K562 (cell line): ENCODE measurements around the gene PSG2.
"Not testable (repeated sequence)": the region's sequence is repeated elsewhere in the genome, so short reads cannot be mapped to it uniquely, and the experiment has no call there.

Source experiments
- CTCF ChIP-seq, 3 experiments: IDR thresholded peaks in 2 of 3; conservative IDR thresholded peaks in 1 of 3; 2 replicates each; pipeline ENCODE4 v1.5.1; 2011 to 2012; ENCODE audit warnings: low read length in 3 of 3, mild to moderate bottlenecking in 3 of 3, control low read depth in 2 of 3, improper control_type of control experiment in 1 of 3, inconsistent platforms in 1 of 3, low read depth in 1 of 3, mixed read lengths in 1 of 3, moderate library complexity in 1 of 3; ENCODE audit not compliant: insufficient read depth in 2 of 3
- EZH2 ChIP-seq: IDR thresholded peaks from 2 replicates; pipeline ENCODE4 v1.6.1; 2012; ENCODE audit warnings: low read depth, mild to moderate bottlenecking, inconsistent platforms, low read length, borderline replicate concordance
- GMEB1 ChIP-seq: fragments of 250-450 bp; sonication (Bioruptor Pico); IDR thresholded peaks from 2 replicates; pipeline ENCODE4 v1.4.0; 2020; ENCODE audit warnings: mild to moderate bottlenecking
- KAT2B ChIP-seq: IDR thresholded peaks from one replicate; pipeline ENCODE4 v1.6.1; 2012; ENCODE audit warnings: low read depth, mild to moderate bottlenecking, control low read depth, inconsistent platforms, low read length, moderate library complexity
- NFE2L1 ChIP-seq: fragments of 450-650 bp; IDR thresholded peaks from 2 replicates; pipeline ENCODE4 v1.6.1; 2016; ENCODE audit warnings: missing genetic modification characterization, low read depth, mild to moderate bottlenecking, missing compliant biosample characterization, moderate library complexity, borderline replicate concordance
- POLR2A ChIP-seq: fragments of 450-650 bp; conservative IDR thresholded peaks from 2 replicates; pipeline ENCODE4 v1.6.1; 2016
- RBBP5 ChIP-seq: fragments of 200-600 bp; sonication (generic); IDR thresholded peaks from 2 replicates; pipeline ENCODE4 v1.6.1; 2012; ENCODE audit warnings: borderline replicate concordance, mild to moderate bottlenecking, low read length, control low read depth, inconsistent platforms; ENCODE audit not compliant: insufficient read depth, poor library complexity, severe bottlenecking
- SIN3A ChIP-seq, 2 experiments: fragments of 150-350 bp in 1 of 2; IDR thresholded peaks; 2 replicates each; pipeline ENCODE4 v1.6.1; 2011 to 2016; ENCODE audit warnings: borderline replicate concordance in 2 of 2, low read depth in 2 of 2, low read length in 2 of 2, mild to moderate bottlenecking in 2 of 2, moderate library complexity in 2 of 2; ENCODE audit not compliant: control insufficient read depth in 1 of 2
- ZNF586 ChIP-seq: fragments of 450-650 bp; formaldehyde crosslinking; conservative IDR thresholded peaks from 2 replicates; pipeline ENCODE4 v1.4.0; 2020; ENCODE audit warnings: mild to moderate bottlenecking, moderate library complexity
- ZNF655 ChIP-seq: fragments of 250-450 bp; sonication (Bioruptor Pico); IDR thresholded peaks from 2 replicates; pipeline ENCODE4 v1.5.0; 2021
- ZNF668 ChIP-seq: fragments of 250-450 bp; sonication (Bioruptor Pico); IDR thresholded peaks from 2 replicates; pipeline ENCODE4 v1.8.0; 2022; ENCODE audit warnings: mild to moderate bottlenecking, inconsistent platforms
- TF ChIP-seq, protein P1 (sequence below): fragments of 250-450 bp; sonication (Bioruptor Pico); IDR thresholded peaks from 2 replicates; pipeline ENCODE4 v1.5.0; 2021; ENCODE audit warnings: mild to moderate bottlenecking, borderline replicate concordance
- TF ChIP-seq, protein P2 (sequence below): fragments of 450-650 bp; IDR thresholded peaks from 2 replicates; pipeline ENCODE4 v1.7.0; 2016; ENCODE audit warnings: borderline replicate concordance

DNA sequence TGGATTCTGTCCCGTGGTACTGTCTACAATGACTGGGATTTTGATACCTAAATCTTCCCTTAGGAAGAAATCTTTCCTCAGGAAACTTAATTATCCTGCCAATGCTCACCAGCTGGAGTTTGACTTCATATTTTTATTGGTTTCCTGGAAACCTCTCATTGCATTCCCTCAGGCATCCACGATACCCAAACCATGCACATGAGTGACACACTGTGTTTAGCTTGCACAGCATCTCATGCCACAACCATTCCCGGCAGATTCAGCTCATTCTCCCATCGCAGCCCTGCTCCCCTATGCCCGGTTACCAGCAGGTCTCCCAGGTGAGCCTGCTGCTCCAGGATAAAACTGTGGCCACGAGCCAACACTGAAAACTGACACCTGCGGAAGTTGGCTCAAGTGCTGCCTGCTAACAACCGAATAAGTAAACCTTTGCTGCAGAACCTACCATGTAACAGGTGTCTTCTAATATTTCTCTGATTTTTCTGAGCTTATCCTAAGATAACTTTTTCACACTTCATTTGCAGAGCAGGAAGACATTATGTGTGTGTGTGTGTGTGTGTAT, 48.9 kb upstream of the PSG2 start:
- TF ChIP-seq CTCF (IDR thresholded peaks at IDR 0.05 in 2 of 3, conservative IDR thresholded peaks at IDR 0.05 in 1 of 3; ENCODE audit: insufficient read depth in 2 of 3, low read depth in 1 of 3, low read length in 3 of 3); EZH2; SIN3A (IDR thresholded peaks at IDR 0.05; ENCODE audit: borderline replicate concordance in 2 of 2, control insufficient read depth in 1 of 2, low read depth in 2 of 2, low read length in 2 of 2); RBBP5; GMEB1 (CRISPR knock-in tag); ZNF655 (CRISPR knock-in tag); ZNF668 (CRISPR knock-in tag); NFE2L1 (tag); POLR2A; ZNF586 (CRISPR knock-in tag); KAT2B: not testable (repeated sequence)
- TF ChIP-seq, protein P1, sequence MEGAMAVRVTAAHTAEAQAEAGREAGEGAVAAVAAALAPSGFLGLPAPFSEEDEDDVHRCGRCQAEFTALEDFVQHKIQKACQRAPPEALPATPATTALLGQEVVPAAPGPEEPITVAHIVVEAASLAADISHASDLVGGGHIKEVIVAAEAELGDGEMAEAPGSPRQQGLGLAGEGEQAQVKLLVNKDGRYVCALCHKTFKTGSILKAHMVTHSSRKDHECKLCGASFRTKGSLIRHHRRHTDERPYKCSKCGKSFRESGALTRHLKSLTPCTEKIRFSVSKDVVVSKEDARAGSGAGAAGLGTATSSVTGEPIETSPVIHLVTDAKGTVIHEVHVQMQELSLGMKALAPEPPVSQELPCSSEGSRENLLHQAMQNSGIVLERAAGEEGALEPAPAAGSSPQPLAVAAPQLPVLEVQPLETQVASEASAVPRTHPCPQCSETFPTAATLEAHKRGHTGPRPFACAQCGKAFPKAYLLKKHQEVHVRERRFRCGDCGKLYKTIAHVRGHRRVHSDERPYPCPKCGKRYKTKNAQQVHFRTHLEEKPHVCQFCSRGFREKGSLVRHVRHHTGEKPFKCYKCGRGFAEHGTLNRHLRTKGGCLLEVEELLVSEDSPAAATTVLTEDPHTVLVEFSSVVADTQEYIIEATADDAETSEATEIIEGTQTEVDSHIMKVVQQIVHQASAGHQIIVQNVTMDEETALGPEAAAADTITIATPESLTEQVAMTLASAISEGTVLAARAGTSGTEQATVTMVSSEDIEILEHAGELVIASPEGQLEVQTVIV (CRISPR knock-in tag) = not testable (repeated sequence)
- TF ChIP-seq, protein P2, sequence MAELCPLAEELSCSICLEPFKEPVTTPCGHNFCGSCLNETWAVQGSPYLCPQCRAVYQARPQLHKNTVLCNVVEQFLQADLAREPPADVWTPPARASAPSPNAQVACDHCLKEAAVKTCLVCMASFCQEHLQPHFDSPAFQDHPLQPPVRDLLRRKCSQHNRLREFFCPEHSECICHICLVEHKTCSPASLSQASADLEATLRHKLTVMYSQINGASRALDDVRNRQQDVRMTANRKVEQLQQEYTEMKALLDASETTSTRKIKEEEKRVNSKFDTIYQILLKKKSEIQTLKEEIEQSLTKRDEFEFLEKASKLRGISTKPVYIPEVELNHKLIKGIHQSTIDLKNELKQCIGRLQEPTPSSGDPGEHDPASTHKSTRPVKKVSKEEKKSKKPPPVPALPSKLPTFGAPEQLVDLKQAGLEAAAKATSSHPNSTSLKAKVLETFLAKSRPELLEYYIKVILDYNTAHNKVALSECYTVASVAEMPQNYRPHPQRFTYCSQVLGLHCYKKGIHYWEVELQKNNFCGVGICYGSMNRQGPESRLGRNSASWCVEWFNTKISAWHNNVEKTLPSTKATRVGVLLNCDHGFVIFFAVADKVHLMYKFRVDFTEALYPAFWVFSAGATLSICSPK = not testable (repeated sequence)
